ENCODE results near the gene TMEM229A. TPM values are rescaled to one million over a fixed set of nuclear protein-coding genes. Genes with fewer than 3 reads are reported as not detected.
"Not testable (repeated sequence)": the region's sequence is repeated elsewhere in the genome, so short reads cannot be mapped to it uniquely, and the experiment has no call there.

TMEM229A gene
- total RNA-seq: not detected

GRCh38 chr7:124032369-124033094, at the start of gene TMEM229A:
Gene TMEM229A, minus strand, starts transcription at chr7:124033067. Its CDS starts 64 bp downstream, at chr7:124033003.
- Histone ChIP-seq H3K4me1 (ENCODE audit: control insufficient read depth in 3 of 3, insufficient read depth in 3 of 3, low read length in 3 of 3) (peaks cover 6 to 13% (median 8%) of the 10 kb centered on the region in 3 donors), H3K9ac (ENCODE audit: low read depth in 1 of 3, low read length in 3 of 3) (peak within 1 kb of the TSS in 2 of 3 donors; percentile 24 to 47), H3K27ac (ENCODE audit: low read depth, low read length) (no peak within 1 kb of the TSS), H3K4me3 (ENCODE audit: low read length in 3 of 3) (peak within 1 kb of the TSS; percentile 69 to 77 (median 70)), H3K27me3 (ENCODE audit: control insufficient read depth in 3 of 3, insufficient read depth in 3 of 3, low read length in 3 of 3) (peaks cover 15 to 26% (median 18%) of the 10 kb centered on the region in 3 donors), H3K36me3 (ENCODE audit: control insufficient read depth in 3 of 3, insufficient read depth in 3 of 3, low read length in 3 of 3) (no peaks in the 10 kb centered on the region), H3K9me3 (ENCODE audit: control insufficient read depth in 3 of 3, low read length in 3 of 3) (no peaks in the 10 kb centered on the region)

- not testable (repeated sequence) for H3K4me3 ChIP-seq (ENCODE audit: low read length in 3 of 3); H3K27me3 ChIP-seq (ENCODE audit: control insufficient read depth in 3 of 3, insufficient read depth in 3 of 3, low read length in 3 of 3); H3K9ac ChIP-seq (ENCODE audit: low read depth in 1 of 3, low read length in 3 of 3); H3K4me1 ChIP-seq (ENCODE audit: control insufficient read depth in 3 of 3, insufficient read depth in 3 of 3, low read length in 3 of 3); H3K36me3 ChIP-seq (ENCODE audit: control insufficient read depth in 3 of 3, insufficient read depth in 3 of 3, low read length in 3 of 3); H3K27ac ChIP-seq (ENCODE audit: low read depth, low read length); H3K9me3 ChIP-seq (ENCODE audit: control insufficient read depth in 3 of 3, low read length in 3 of 3)
Measured at GRCh38 chr7:124082234-124082633, 49.4 kb upstream of the TMEM229A start.

GRCh38 chr7:124077546-124077945, 44.7 kb upstream of the TMEM229A start:
- Histone ChIP-seq H3K4me3 (ENCODE audit: low read length in 3 of 3) (no peak overlapping the region), H3K4me1 (ENCODE audit: control insufficient read depth in 3 of 3, insufficient read depth in 3 of 3, low read length in 3 of 3) (no peaks in the 10 kb centered on the region), H3K9ac (ENCODE audit: low read depth in 1 of 3, low read length in 3 of 3) (no peak overlapping the region), H3K9me3 (ENCODE audit: control insufficient read depth in 3 of 3, low read length in 3 of 3) (no peaks in the 10 kb centered on the region), H3K27ac (ENCODE audit: low read depth, low read length) (no peak overlapping the region), H3K36me3 (ENCODE audit: control insufficient read depth in 3 of 3, insufficient read depth in 3 of 3, low read length in 3 of 3) (no peaks in the 10 kb centered on the region), H3K27me3 (ENCODE audit: control insufficient read depth in 3 of 3, insufficient read depth in 3 of 3, low read length in 3 of 3) (no peaks in the 10 kb centered on the region)

- no peaks in the 10 kb centered on the region for H3K27me3 ChIP-seq (ENCODE audit: control insufficient read depth in 3 of 3, insufficient read depth in 3 of 3, low read length in 3 of 3)
- H3K4me1 ChIP-seq (ENCODE audit: control insufficient read depth in 3 of 3, insufficient read depth in 3 of 3, low read length in 3 of 3): no peaks in the 10 kb centered on the region
- H3K36me3 ChIP-seq (ENCODE audit: control insufficient read depth in 3 of 3, insufficient read depth in 3 of 3, low read length in 3 of 3): no peaks in the 10 kb centered on the region
- no peak overlapping the region for H3K4me3 ChIP-seq (ENCODE audit: low read length in 3 of 3)
- H3K9me3 ChIP-seq (ENCODE audit: control insufficient read depth in 3 of 3, low read length in 3 of 3): no peaks in the 10 kb centered on the region
- H3K9ac ChIP-seq (ENCODE audit: low read depth in 1 of 3, low read length in 3 of 3): no peak overlapping the region
- no peak overlapping the region for H3K27ac ChIP-seq (ENCODE audit: low read depth, low read length)
Measured at GRCh38 chr7:124076841-124077240, 44.0 kb upstream of the TMEM229A start.

- Histone ChIP-seq H3K4me1 (ENCODE audit: control insufficient read depth in 3 of 3, insufficient read depth in 3 of 3, low read length in 3 of 3) (no peaks in the 10 kb centered on the region), H3K4me3 (ENCODE audit: low read length in 3 of 3) (no peak overlapping the region), H3K27ac (ENCODE audit: low read depth, low read length) (no peak overlapping the region), H3K9ac (ENCODE audit: low read depth in 1 of 3, low read length in 3 of 3) (no peak overlapping the region), H3K27me3 (ENCODE audit: control insufficient read depth in 3 of 3, insufficient read depth in 3 of 3, low read length in 3 of 3) (no peaks in the 10 kb centered on the region), H3K36me3 (ENCODE audit: control insufficient read depth in 3 of 3, insufficient read depth in 3 of 3, low read length in 3 of 3) (no peaks in the 10 kb centered on the region), H3K9me3 (ENCODE audit: control insufficient read depth in 3 of 3, low read length in 3 of 3) (no peaks in the 10 kb centered on the region)
Measured at GRCh38 chr7:124074007-124074406, 41.1 kb upstream of the TMEM229A start.

GRCh38 chr7:124073310-124073645, 40.4 kb upstream of the TMEM229A start:
- no peaks in the 10 kb centered on the region for H3K4me1 ChIP-seq (ENCODE audit: control insufficient read depth in 3 of 3, insufficient read depth in 3 of 3, low read length in 3 of 3)
- H3K27me3 ChIP-seq (ENCODE audit: control insufficient read depth in 3 of 3, insufficient read depth in 3 of 3, low read length in 3 of 3): no peaks in the 10 kb centered on the region
- no peak overlapping the region for H3K9ac ChIP-seq (ENCODE audit: low read depth in 1 of 3, low read length in 3 of 3)
- H3K9me3 ChIP-seq (ENCODE audit: control insufficient read depth in 3 of 3, low read length in 3 of 3): no peaks in the 10 kb centered on the region
- no peaks in the 10 kb centered on the region for H3K36me3 ChIP-seq (ENCODE audit: control insufficient read depth in 3 of 3, insufficient read depth in 3 of 3, low read length in 3 of 3)
- H3K4me3 ChIP-seq (ENCODE audit: low read length in 3 of 3): no peak overlapping the region
- no peak overlapping the region for H3K27ac ChIP-seq (ENCODE audit: low read depth, low read length)

- Histone ChIP-seq H3K9me3 (ENCODE audit: control insufficient read depth in 3 of 3, low read length in 3 of 3) (no peaks in the 10 kb centered on the region), H3K27ac (ENCODE audit: low read depth, low read length) (no peak overlapping the region), H3K4me1 (ENCODE audit: control insufficient read depth in 3 of 3, insufficient read depth in 3 of 3, low read length in 3 of 3) (no peaks in the 10 kb centered on the region), H3K4me3 (ENCODE audit: low read length in 3 of 3) (no peak overlapping the region), H3K27me3 (ENCODE audit: control insufficient read depth in 3 of 3, insufficient read depth in 3 of 3, low read length in 3 of 3) (no peaks in the 10 kb centered on the region), H3K36me3 (ENCODE audit: control insufficient read depth in 3 of 3, insufficient read depth in 3 of 3, low read length in 3 of 3) (no peaks in the 10 kb centered on the region), H3K9ac (ENCODE audit: low read depth in 1 of 3, low read length in 3 of 3) (no peak overlapping the region)
Measured at GRCh38 chr7:124072603-124073309, 39.9 kb upstream of the TMEM229A start.

- H3K27me3 ChIP-seq (ENCODE audit: control insufficient read depth in 3 of 3, insufficient read depth in 3 of 3, low read length in 3 of 3): no peaks in the 10 kb centered on the region
- H3K9me3 ChIP-seq (ENCODE audit: control insufficient read depth in 3 of 3, low read length in 3 of 3): no peaks in the 10 kb centered on the region
- H3K4me3 ChIP-seq (ENCODE audit: low read length in 3 of 3): no peak overlapping the region
- H3K36me3 ChIP-seq (ENCODE audit: control insufficient read depth in 3 of 3, insufficient read depth in 3 of 3, low read length in 3 of 3): no peaks in the 10 kb centered on the region
- no peak overlapping the region for H3K9ac ChIP-seq (ENCODE audit: low read depth in 1 of 3, low read length in 3 of 3)
- H3K4me1 ChIP-seq (ENCODE audit: control insufficient read depth in 3 of 3, insufficient read depth in 3 of 3, low read length in 3 of 3): no peaks in the 10 kb centered on the region
- H3K27ac ChIP-seq (ENCODE audit: low read depth, low read length): no peak overlapping the region
Measured at GRCh38 chr7:124071843-124072242, 39.0 kb upstream of the TMEM229A start.

- H3K27ac ChIP-seq (ENCODE audit: low read depth, low read length): no peak overlapping the region
- H3K4me1 ChIP-seq (ENCODE audit: control insufficient read depth in 3 of 3, insufficient read depth in 3 of 3, low read length in 3 of 3): no peaks in the 10 kb centered on the region
- no peaks in the 10 kb centered on the region for H3K36me3 ChIP-seq (ENCODE audit: control insufficient read depth in 3 of 3, insufficient read depth in 3 of 3, low read length in 3 of 3)
- H3K9me3 ChIP-seq (ENCODE audit: control insufficient read depth in 3 of 3, low read length in 3 of 3): no peaks in the 10 kb centered on the region
- peaks cover 0 to 3% (median 0%) of the 10 kb centered on the region in 3 donors for H3K27me3 ChIP-seq (ENCODE audit: control insufficient read depth in 3 of 3, insufficient read depth in 3 of 3, low read length in 3 of 3)
- no peak overlapping the region for H3K4me3 ChIP-seq (ENCODE audit: low read length in 3 of 3)
- no peak overlapping the region for H3K9ac ChIP-seq (ENCODE audit: low read depth in 1 of 3, low read length in 3 of 3)
Measured at GRCh38 chr7:124062171-124062570, 29.3 kb upstream of the TMEM229A start.

- H3K4me1 ChIP-seq (ENCODE audit: control insufficient read depth in 3 of 3, insufficient read depth in 3 of 3, low read length in 3 of 3): no peaks in the 10 kb centered on the region
- H3K27ac ChIP-seq (ENCODE audit: low read depth, low read length): no peak overlapping the region
- H3K36me3 ChIP-seq (ENCODE audit: control insufficient read depth in 3 of 3, insufficient read depth in 3 of 3, low read length in 3 of 3): no peaks in the 10 kb centered on the region
- no peaks in the 10 kb centered on the region for H3K9me3 ChIP-seq (ENCODE audit: control insufficient read depth in 3 of 3, low read length in 3 of 3)
- H3K27me3 ChIP-seq (ENCODE audit: control insufficient read depth in 3 of 3, insufficient read depth in 3 of 3, low read length in 3 of 3): no peaks in the 10 kb centered on the region
- H3K4me3 ChIP-seq (ENCODE audit: low read length in 3 of 3): no peak overlapping the region
- no peak overlapping the region for H3K9ac ChIP-seq (ENCODE audit: low read depth in 1 of 3, low read length in 3 of 3)
Measured at GRCh38 chr7:124060528-124060927, 27.7 kb upstream of the TMEM229A start.
